ENCODE measurements around the gene LRIF1.

Gene LRIF1

DNA sequence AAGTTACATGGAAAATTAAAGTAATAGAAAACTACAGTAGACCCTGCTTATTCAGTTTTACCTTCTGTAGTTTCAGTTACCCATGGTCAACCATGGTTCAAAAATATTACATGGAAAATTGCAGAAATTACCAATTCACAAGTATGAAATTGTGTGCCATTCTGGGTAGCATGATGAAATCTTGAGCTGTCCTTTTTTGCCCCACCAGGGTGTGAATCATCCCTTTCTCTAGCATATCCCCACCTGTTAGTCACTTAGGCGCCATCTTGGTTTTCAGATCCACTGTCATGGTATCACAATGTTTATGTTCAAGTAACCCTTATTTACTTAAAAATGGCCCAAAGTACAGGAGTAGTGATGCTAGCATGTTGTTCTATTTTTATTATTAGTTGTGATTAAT, 3.5 kb upstream of the LRIF1 start:
- Histone ChIP-seq H3K36me3 (ENCODE audit: control insufficient read depth in 1 of 2, insufficient read depth in 2 of 2, low read length in 2 of 2) (no peaks in the 10 kb centered on the region), H3K4me3 (ENCODE audit: low read depth in 1 of 2, low read length in 2 of 2) (no peak overlapping the region), H3K4me1 (ENCODE audit: control insufficient read depth in 1 of 2, insufficient read depth in 2 of 2, low read length in 2 of 2) (peaks cover 0 to 13% of the 10 kb centered on the region in 2 donors), H3K9me3 (ENCODE audit: control insufficient read depth in 1 of 2, low read length in 2 of 2) (peaks cover 6 to 19% of the 10 kb centered on the region in 2 donors), H3K27me3 (ENCODE audit: low read depth, low read length) (no peaks in the 10 kb centered on the region), H3K27ac (ENCODE audit: low read length) (no peak overlapping the region)

DNA sequence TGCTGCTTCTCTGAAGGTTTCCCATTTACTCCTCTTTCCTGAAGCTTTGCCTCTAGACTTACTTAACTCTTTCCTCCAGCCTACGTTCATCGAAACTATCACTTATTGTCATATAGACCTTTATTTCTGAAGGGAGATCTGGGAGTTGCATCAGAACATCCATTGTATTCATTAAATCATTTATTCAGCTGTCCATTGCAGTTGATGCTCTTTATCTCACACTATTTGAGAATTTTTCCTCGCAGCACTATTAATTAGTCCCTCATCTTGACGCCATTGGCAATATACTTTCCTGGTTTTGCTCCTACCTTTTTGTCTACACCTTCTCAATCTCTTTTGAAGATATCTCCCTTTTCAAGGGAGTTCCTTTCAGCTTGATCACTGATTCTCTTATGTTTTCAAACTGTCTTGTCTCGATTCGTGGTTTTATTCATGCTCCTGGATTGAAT, 757 bp upstream of the LRIF1 start:
- Histone ChIP-seq H3K36me3 (ENCODE audit: control insufficient read depth in 1 of 2, insufficient read depth in 2 of 2, low read length in 2 of 2) (peaks cover 0 to 7% of the 10 kb centered on the region in 2 donors), H3K9me3 (ENCODE audit: control insufficient read depth in 1 of 2, low read length in 2 of 2) (peaks cover 6 to 22% of the 10 kb centered on the region in 2 donors), H3K4me3 (ENCODE audit: low read depth in 1 of 2, low read length in 2 of 2) (peak overlapping the region; percentile 82 to 94), H3K27ac (ENCODE audit: low read length) (peak overlapping the region; percentile 10), H3K27me3 (ENCODE audit: low read depth, low read length) (no peaks in the 10 kb centered on the region), H3K4me1 (ENCODE audit: control insufficient read depth in 1 of 2, insufficient read depth in 2 of 2, low read length in 2 of 2) (peaks cover 0 to 13% of the 10 kb centered on the region in 2 donors)

DNA sequence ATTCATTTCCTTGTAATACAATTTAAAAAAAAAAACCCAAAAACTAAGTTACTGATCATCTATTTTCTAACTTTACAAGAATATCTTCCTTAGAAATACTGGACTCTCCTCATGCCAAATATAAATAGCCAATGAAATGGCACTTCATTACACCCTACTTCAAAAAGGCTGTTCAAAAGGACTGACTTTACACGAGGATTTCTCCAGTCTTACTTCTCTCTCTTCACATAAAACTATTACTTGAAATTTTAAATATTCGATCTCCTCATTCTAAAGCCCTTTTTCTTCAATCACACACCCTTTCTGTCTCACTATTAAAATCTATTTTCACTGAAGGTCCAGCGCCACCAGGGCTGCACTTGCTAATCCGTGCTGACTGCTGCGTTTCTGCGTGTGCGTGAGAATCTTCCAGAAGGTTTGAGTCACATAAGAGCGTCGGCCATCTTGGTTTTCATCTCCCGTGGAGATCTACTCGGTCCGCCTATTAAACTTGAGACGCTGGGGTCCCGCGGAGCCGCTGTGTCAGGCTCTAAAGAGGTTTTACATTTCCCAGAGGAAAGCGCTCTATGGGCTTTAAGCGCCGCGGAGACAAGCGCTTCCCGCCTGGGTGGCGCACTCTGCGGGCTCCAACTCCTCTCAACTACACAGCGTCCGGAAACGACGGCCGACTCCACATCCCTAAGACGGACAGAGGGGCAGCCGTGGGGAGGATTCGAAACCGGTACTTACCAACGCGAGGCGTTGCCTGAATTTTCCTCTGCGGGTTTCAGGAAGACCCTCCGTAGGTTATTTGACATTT, 631 bp downstream of the LRIF1 start:
- Histone ChIP-seq H3K36me3 (ENCODE audit: control insufficient read depth in 1 of 2, insufficient read depth in 2 of 2, low read length in 2 of 2) (peaks cover 0 to 12% of the 10 kb centered on the region in 2 donors), H3K9me3 (ENCODE audit: control insufficient read depth in 1 of 2, low read length in 2 of 2) (peaks cover 6 to 22% of the 10 kb centered on the region in 2 donors), H3K4me3 (ENCODE audit: low read depth in 1 of 2, low read length in 2 of 2) (peak overlapping the region; percentile 82 to 94), H3K27ac (ENCODE audit: low read length) (peak overlapping the region; percentile 99), H3K4me1 (ENCODE audit: control insufficient read depth in 1 of 2, insufficient read depth in 2 of 2, low read length in 2 of 2) (peaks cover 0 to 13% of the 10 kb centered on the region in 2 donors), H3K27me3 (ENCODE audit: low read depth, low read length) (no peaks in the 10 kb centered on the region)

DNA sequence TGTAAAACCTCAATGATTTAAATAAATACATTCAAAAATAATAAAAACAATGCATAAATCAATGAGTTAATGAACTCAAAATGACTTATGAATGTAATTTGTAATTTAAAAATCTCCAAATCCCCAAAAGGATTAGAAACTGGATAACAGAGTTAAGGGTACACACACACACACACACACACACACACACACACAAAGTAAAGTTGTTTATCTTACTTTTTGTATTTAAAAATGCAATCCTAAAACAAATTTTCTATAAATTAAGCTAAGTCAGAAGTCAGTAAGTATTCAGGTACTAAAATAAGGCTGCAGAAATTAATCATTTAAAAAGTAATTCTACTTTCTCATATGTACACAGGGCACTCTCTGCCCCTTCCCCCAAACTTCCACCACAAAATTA, 1.8 kb downstream of the LRIF1 start:
- peak overlapping the region in 1 of 2 donors; percentile 94 for H3K4me3 ChIP-seq (ENCODE audit: low read depth in 1 of 2, low read length in 2 of 2)
- peaks cover 0 to 13% of the 10 kb centered on the region in 2 donors for H3K4me1 ChIP-seq (ENCODE audit: control insufficient read depth in 1 of 2, insufficient read depth in 2 of 2, low read length in 2 of 2)
- no peak overlapping the region for H3K27ac ChIP-seq (ENCODE audit: low read length)
- peaks cover 0 to 12% of the 10 kb centered on the region in 2 donors for H3K36me3 ChIP-seq (ENCODE audit: control insufficient read depth in 1 of 2, insufficient read depth in 2 of 2, low read length in 2 of 2)
- no peaks in the 10 kb centered on the region for H3K27me3 ChIP-seq (ENCODE audit: low read depth, low read length)
- H3K9me3 ChIP-seq (ENCODE audit: control insufficient read depth in 1 of 2, low read length in 2 of 2): peaks cover 6 to 22% of the 10 kb centered on the region in 2 donors

DNA sequence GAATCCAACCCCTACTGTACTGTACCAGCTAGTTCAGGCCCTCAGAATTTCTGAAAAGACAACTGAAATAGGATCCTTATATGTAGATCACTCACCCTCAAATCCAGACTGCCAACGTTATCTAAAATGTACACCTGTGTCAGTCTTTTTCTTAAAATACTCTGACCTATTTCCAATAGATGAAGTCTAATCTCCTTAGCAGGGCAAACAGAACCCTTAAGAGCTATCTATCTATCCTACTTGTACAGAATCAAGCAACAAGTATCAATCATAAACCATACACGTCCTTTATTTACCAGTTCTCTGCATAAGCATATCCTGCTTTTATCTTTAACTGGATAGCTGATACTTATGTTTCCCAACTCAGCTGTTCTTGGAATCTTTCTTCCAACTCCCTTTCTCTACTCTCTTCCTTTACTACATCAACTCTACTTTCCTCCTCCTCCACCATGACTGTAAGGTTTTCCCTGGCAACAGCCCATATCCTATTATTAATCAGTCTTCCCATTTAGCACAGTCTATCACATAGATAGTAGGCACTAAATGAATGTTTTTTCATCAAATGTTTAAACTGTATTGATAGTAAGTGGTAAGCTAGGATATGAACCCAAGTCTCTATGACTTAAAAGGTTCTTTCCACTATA, 2.8 kb downstream of the LRIF1 start:
- Histone ChIP-seq H3K27me3 (ENCODE audit: low read depth, low read length) (no peaks in the 10 kb centered on the region), H3K4me3 (ENCODE audit: low read depth in 1 of 2, low read length in 2 of 2) (no peak overlapping the region), H3K4me1 (ENCODE audit: control insufficient read depth in 1 of 2, insufficient read depth in 2 of 2, low read length in 2 of 2) (peaks cover 0 to 13% of the 10 kb centered on the region in 2 donors), H3K27ac (ENCODE audit: low read length) (no peak overlapping the region), H3K9me3 (ENCODE audit: control insufficient read depth in 1 of 2, low read length in 2 of 2) (peaks cover 6 to 18% of the 10 kb centered on the region in 2 donors), H3K36me3 (ENCODE audit: control insufficient read depth in 1 of 2, insufficient read depth in 2 of 2, low read length in 2 of 2) (peaks cover 0 to 12% of the 10 kb centered on the region in 2 donors)

DNA sequence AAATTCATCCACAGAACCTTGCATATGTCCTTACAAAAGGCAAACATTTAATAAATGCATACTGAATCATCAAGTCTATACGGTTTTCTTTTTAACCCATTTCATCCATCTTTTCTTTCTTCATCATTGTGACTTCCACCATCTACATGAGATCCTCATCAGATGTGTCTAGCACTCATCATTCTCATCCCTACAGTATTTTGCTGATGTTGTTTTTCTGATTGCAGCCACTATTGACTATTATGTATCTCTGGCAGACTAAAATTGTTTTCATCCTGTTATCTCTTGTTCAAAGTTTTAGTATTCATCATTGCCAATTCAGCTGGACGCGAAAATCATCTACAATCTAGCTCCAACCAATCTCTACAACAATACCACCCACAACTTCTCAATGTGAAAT, 5.9 kb downstream of the LRIF1 start:
- Histone ChIP-seq H3K36me3 (ENCODE audit: control insufficient read depth in 1 of 2, insufficient read depth in 2 of 2, low read length in 2 of 2) (peaks cover 0 to 25% of the 10 kb centered on the region in 2 donors), H3K4me3 (ENCODE audit: low read depth in 1 of 2, low read length in 2 of 2) (no peak overlapping the region), H3K27ac (ENCODE audit: low read length) (no peak overlapping the region), H3K27me3 (ENCODE audit: low read depth, low read length) (no peaks in the 10 kb centered on the region), H3K9me3 (ENCODE audit: control insufficient read depth in 1 of 2, low read length in 2 of 2) (peaks cover 0 to 18% of the 10 kb centered on the region in 2 donors), H3K4me1 (ENCODE audit: control insufficient read depth in 1 of 2, insufficient read depth in 2 of 2, low read length in 2 of 2) (peaks cover 0 to 4% of the 10 kb centered on the region in 2 donors)

DNA sequence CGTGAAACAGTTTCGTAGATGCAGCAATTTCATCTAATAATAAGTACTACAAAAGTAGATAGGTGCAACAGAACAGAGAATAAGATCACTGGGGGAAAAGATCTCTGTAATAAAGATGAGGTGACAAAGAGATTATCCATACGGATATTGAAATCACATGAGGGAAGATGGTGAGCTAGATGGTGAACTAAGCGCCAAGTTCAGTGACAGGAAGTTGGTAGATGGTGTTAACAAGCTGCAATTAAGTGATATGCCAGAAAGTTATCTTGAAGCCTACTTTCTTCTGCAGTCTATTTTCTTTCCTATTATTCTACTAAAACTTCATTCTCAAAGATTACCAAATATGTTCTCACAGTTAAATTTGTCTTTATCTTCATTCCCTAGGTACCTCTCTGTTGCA, 7.1 kb downstream of the LRIF1 start:
- Histone ChIP-seq H3K4me1 (ENCODE audit: control insufficient read depth in 1 of 2, insufficient read depth in 2 of 2, low read length in 2 of 2) (no peaks in the 10 kb centered on the region), H3K4me3 (ENCODE audit: low read depth in 1 of 2, low read length in 2 of 2) (no peak overlapping the region), H3K36me3 (ENCODE audit: control insufficient read depth in 1 of 2, insufficient read depth in 2 of 2, low read length in 2 of 2) (peaks cover 7 to 35% of the 10 kb centered on the region in 2 donors), H3K9me3 (ENCODE audit: control insufficient read depth in 1 of 2, low read length in 2 of 2) (peaks cover 0 to 22% of the 10 kb centered on the region in 2 donors), H3K27ac (ENCODE audit: low read length) (no peak overlapping the region), H3K27me3 (ENCODE audit: low read depth, low read length) (no peaks in the 10 kb centered on the region)

DNA sequence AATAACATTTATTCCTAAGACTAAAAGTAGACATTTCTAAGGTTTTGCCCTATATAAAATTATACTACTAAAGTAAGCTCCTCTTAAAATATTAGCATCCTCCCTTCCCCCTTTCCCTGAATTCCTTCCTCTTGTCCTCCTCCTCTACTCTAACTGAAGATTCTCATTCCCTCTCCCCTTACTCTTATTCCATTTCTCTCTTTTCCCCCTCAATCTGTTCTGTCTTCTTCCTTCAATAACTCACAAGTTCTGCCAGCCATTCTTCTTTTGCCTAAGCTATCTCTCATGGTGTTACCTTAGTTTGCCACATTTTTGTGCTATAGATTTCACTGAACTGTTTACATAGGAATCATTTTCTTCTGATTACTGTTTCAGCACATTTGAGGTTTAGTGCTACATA, 10.7 kb downstream of the LRIF1 start:
- H3K27ac ChIP-seq (ENCODE audit: low read length): no peak overlapping the region
- no peaks in the 10 kb centered on the region for H3K4me1 ChIP-seq (ENCODE audit: control insufficient read depth in 1 of 2, insufficient read depth in 2 of 2, low read length in 2 of 2)
- peaks cover 10 to 47% of the 10 kb centered on the region in 2 donors for H3K36me3 ChIP-seq (ENCODE audit: control insufficient read depth in 1 of 2, insufficient read depth in 2 of 2, low read length in 2 of 2)
- H3K4me3 ChIP-seq (ENCODE audit: low read depth in 1 of 2, low read length in 2 of 2): no peak overlapping the region
- peaks cover 4 to 13% of the 10 kb centered on the region in 2 donors for H3K9me3 ChIP-seq (ENCODE audit: control insufficient read depth in 1 of 2, low read length in 2 of 2)
- no peaks in the 10 kb centered on the region for H3K27me3 ChIP-seq (ENCODE audit: low read depth, low read length)

DNA sequence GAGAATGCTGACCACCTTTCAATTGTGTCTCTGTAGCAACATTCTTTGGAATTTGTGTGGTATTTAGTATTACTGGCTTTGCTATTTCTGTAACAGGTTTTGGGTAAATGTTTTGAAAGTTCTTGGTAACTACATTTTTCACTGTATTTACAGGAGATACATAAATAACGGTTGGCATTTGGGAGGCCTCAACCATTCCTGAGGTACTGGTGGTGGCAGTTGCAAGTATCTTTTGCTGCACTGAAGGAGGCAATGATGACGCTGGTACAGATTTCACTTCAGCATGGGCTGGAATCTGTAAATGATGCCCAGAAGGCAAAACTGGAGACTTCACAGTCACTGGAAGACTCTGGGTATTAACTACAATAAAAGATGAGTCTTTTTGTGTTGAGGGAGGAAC, 11.7 kb downstream of the LRIF1 start:
- H3K36me3 ChIP-seq (ENCODE audit: control insufficient read depth in 1 of 2, insufficient read depth in 2 of 2, low read length in 2 of 2): peaks cover 10 to 56% of the 10 kb centered on the region in 2 donors
- H3K9me3 ChIP-seq (ENCODE audit: control insufficient read depth in 1 of 2, low read length in 2 of 2): peaks cover 4 to 13% of the 10 kb centered on the region in 2 donors
- no peaks in the 10 kb centered on the region for H3K4me1 ChIP-seq (ENCODE audit: control insufficient read depth in 1 of 2, insufficient read depth in 2 of 2, low read length in 2 of 2)
- H3K27me3 ChIP-seq (ENCODE audit: low read depth, low read length): no peaks in the 10 kb centered on the region
- no peak overlapping the region for H3K27ac ChIP-seq (ENCODE audit: low read length)
- H3K4me3 ChIP-seq (ENCODE audit: low read depth in 1 of 2, low read length in 2 of 2): no peak overlapping the region

DNA sequence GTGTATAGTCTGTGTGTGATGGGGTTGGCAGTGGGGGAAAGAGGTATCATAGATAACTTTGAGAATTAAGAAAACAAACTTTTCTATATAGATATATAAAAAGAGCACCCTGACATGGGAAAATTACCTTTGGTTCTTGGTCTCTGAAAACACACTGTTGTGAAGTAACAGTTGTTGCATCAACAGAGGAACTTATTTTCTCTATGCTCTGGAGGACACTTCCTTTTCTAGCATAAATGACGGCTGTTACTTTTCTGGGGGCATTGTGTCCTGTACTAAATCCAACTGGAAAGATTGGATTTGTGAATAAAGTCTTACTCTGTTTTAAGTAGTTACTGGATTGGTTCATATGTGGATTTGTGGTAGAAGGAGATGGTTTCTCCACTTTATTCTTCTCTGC, 12.6 kb downstream of the LRIF1 start:
- no peaks in the 10 kb centered on the region for H3K27me3 ChIP-seq (ENCODE audit: low read depth, low read length)
- H3K36me3 ChIP-seq (ENCODE audit: control insufficient read depth in 1 of 2, insufficient read depth in 2 of 2, low read length in 2 of 2): peaks cover 10 to 56% of the 10 kb centered on the region in 2 donors
- H3K4me3 ChIP-seq (ENCODE audit: low read depth in 1 of 2, low read length in 2 of 2): no peak overlapping the region
- H3K27ac ChIP-seq (ENCODE audit: low read length): no peak overlapping the region
- H3K9me3 ChIP-seq (ENCODE audit: control insufficient read depth in 1 of 2, low read length in 2 of 2): peaks cover 4 to 17% of the 10 kb centered on the region in 2 donors
- H3K4me1 ChIP-seq (ENCODE audit: control insufficient read depth in 1 of 2, insufficient read depth in 2 of 2, low read length in 2 of 2): no peaks in the 10 kb centered on the region

DNA sequence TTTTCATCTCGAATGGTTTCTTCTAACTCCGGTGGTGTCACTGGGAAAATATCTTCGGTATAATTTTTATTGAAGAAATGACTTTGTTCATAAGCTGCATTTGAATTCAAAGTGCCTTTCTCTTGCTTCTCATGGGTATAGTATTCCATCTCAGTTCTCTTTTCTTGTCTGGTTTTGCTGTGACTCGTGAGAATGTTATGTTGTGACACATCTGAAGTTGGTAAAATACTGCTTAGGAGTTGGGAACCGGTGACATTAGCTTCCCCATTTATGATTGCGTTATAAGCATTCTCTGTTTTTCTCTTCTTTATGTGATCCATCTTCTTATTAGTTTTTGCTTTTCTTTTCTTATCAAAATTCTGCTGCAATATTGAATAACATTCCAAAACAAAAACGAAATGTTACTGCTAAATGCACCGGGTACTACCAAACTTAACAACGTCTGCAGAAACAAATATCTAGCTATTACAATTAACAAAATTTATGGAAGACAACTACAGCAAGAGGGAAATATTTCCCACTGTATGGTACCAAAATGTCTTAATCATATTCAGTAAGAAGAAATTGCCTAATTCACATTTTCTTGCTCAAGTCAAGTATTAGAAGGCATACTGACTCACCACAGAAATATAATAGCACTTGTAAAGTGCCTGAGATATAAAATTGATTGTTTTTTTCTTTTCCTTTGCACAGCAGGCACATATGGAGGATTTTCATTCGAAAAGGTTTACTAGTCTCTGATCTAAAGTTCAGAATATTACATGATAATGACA, 15.5 kb downstream of the LRIF1 start:
- H3K36me3 ChIP-seq (ENCODE audit: control insufficient read depth in 1 of 2, insufficient read depth in 2 of 2, low read length in 2 of 2): peaks cover 10 to 51% of the 10 kb centered on the region in 2 donors
- H3K27me3 ChIP-seq (ENCODE audit: low read depth, low read length): no peaks in the 10 kb centered on the region
- no peak overlapping the region for H3K4me3 ChIP-seq (ENCODE audit: low read depth in 1 of 2, low read length in 2 of 2)
- no peak overlapping the region for H3K27ac ChIP-seq (ENCODE audit: low read length)
- H3K4me1 ChIP-seq (ENCODE audit: control insufficient read depth in 1 of 2, insufficient read depth in 2 of 2, low read length in 2 of 2): no peaks in the 10 kb centered on the region
- peaks cover 4 to 13% of the 10 kb centered on the region in 2 donors for H3K9me3 ChIP-seq (ENCODE audit: control insufficient read depth in 1 of 2, low read length in 2 of 2)

Data from muscle layer of duodenum (tissue), 2 donors.